DOHH2 (cell line): ENCODE data around the gene SLC38A3.
"Not testable (repeated sequence)": the region's sequence is repeated elsewhere in the genome, so short reads cannot be mapped to it uniquely, and the experiment has no call there.

ENCODE experiments used
- H3F3A ChIP-seq: fragments of 200-600 bp; sonication (generic), shearing (Covaris generic); 2 replicates; pipeline ENCODE4 v1.6.0; 2016; ENCODE audit warnings: antibody characterized with exemption, mild to moderate bottlenecking; ENCODE audit not compliant: control insufficient read depth, insufficient read depth
- H3K27ac ChIP-seq: fragments of 200-600 bp; sonication (generic); 2 replicates; pipeline ENCODE4 v1.5.1; 2014; ENCODE audit warnings: low read depth, mild to moderate bottlenecking, low read length, moderate library complexity
- H3K27me3 ChIP-seq: fragments of 200-600 bp; sonication (generic); 2 replicates; pipeline ENCODE4 v1.6.1; 2014; ENCODE audit warnings: mild to moderate bottlenecking, low read length, mixed read lengths; ENCODE audit not compliant: control insufficient read depth
- H3K36me3 ChIP-seq: fragments of 200-600 bp; sonication (generic); 2 replicates; pipeline ENCODE4 v1.6.1; 2014; ENCODE audit warnings: mild to moderate bottlenecking, low read length, moderate library complexity, mixed read lengths; ENCODE audit not compliant: control insufficient read depth
- H3K4me1 ChIP-seq: fragments of 200-600 bp; sonication (generic); 2 replicates; pipeline ENCODE4 v1.6.1; 2014; ENCODE audit warnings: mild to moderate bottlenecking, low read length, mixed read lengths; ENCODE audit not compliant: control insufficient read depth
- H3K4me2 ChIP-seq: fragments of 200-600 bp; sonication (generic); 2 replicates; pipeline ENCODE4 v1.6.0; 2014; ENCODE audit warnings: mild to moderate bottlenecking, low read length, moderate library complexity
- H3K4me3 ChIP-seq: fragments of 200-600 bp; sonication (generic); 2 replicates; pipeline ENCODE4 v1.5.1; 2014; ENCODE audit warnings: mild to moderate bottlenecking, low read length, mixed read lengths
- H3K79me2 ChIP-seq: fragments of 200-600 bp; sonication (generic); 2 replicates; pipeline ENCODE4 v1.6.1; 2014; ENCODE audit warnings: mild to moderate bottlenecking, low read length, mixed read lengths; ENCODE audit not compliant: control insufficient read depth
- H3K9me2 ChIP-seq: fragments of 200-600 bp; sonication (generic); replicated peaks from 2 replicates; pipeline ENCODE4 v1.6.1; 2014; ENCODE audit warnings: mild to moderate bottlenecking, low read length, mixed read lengths; ENCODE audit not compliant: control insufficient read depth
- H3K9me3 ChIP-seq: fragments of 200-600 bp; sonication (generic); 2 replicates; pipeline ENCODE4 v1.6.1; 2014; ENCODE audit warnings: antibody characterized with exemption, low read length, mixed read lengths; ENCODE audit not compliant: control insufficient read depth, insufficient read depth
- H4K20me1 ChIP-seq: fragments of 200-600 bp; sonication (generic); 2 replicates; pipeline ENCODE4 v1.6.0; 2014; ENCODE audit warnings: low read depth, mild to moderate bottlenecking, antibody characterized with exemption, low read length, moderate library complexity; ENCODE audit not compliant: control insufficient read depth, insufficient read depth
- EZH2phosphoT487 ChIP-seq: fragments of 200-600 bp; sonication (generic); IDR thresholded peaks from 2 replicates; pipeline ENCODE4 v1.6.1; 2017; ENCODE audit warnings: borderline replicate concordance, mild to moderate bottlenecking, antibody characterized with exemption, low read length, moderate library complexity, mixed read lengths
- TF ChIP-seq, protein P1 (sequence below): fragments of 200-600 bp; sonication (generic); IDR thresholded peaks from one replicate; pipeline ENCODE4 v1.5.1; 2014; ENCODE audit warnings: antibody characterized with exemption, mild to moderate bottlenecking, low read depth, low read length; ENCODE audit not compliant: poor library complexity, severe bottlenecking

The SLC38A3 gene

GRCh38 chr3:50226888-50227389 is 21.9 kb downstream of the SLC38A3 start:
- TF ChIP-seq, protein P1, sequence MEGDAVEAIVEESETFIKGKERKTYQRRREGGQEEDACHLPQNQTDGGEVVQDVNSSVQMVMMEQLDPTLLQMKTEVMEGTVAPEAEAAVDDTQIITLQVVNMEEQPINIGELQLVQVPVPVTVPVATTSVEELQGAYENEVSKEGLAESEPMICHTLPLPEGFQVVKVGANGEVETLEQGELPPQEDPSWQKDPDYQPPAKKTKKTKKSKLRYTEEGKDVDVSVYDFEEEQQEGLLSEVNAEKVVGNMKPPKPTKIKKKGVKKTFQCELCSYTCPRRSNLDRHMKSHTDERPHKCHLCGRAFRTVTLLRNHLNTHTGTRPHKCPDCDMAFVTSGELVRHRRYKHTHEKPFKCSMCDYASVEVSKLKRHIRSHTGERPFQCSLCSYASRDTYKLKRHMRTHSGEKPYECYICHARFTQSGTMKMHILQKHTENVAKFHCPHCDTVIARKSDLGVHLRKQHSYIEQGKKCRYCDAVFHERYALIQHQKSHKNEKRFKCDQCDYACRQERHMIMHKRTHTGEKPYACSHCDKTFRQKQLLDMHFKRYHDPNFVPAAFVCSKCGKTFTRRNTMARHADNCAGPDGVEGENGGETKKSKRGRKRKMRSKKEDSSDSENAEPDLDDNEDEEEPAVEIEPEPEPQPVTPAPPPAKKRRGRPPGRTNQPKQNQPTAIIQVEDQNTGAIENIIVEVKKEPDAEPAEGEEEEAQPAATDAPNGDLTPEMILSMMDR = no peak
- no peak for TF ChIP-seq EZH2phosphoT487
- Histone ChIP-seq H3K27me3 (peaks cover 2% of the 10 kb centered on the region; the same call in 1 of the 2 replicates), H3K27ac (peak overlapping the region; percentile 71), H3K79me2 (peaks cover 18% of the 10 kb centered on the region), H4K20me1 (no peaks in the 10 kb centered on the region), H3K4me1 (peaks cover 46% of the 10 kb centered on the region), H3K4me3 (peak overlapping the region; percentile 71), H3K9me3 (no peaks in the 10 kb centered on the region), H3F3A (no peaks in the 10 kb centered on the region; the same call in 1 of the 2 replicates), H3K9me2 (no peaks in the 10 kb centered on the region), H3K36me3 (no peaks in the 10 kb centered on the region; the same call in 1 of the 2 replicates), H3K4me2 (peak overlapping the region; percentile 100)

- Histone ChIP-seq H3K79me2 (peaks cover 18% of the 10 kb centered on the region), H3K4me3 (peak overlapping the region; percentile 71), H4K20me1 (no peaks in the 10 kb centered on the region), H3K36me3 (no peaks in the 10 kb centered on the region; the same call in 1 of the 2 replicates), H3K27me3 (peaks cover 2% of the 10 kb centered on the region; the same call in 1 of the 2 replicates), H3K4me1 (peaks cover 46% of the 10 kb centered on the region), H3K4me2 (peak overlapping the region; percentile 100), H3K9me3 (no peaks in the 10 kb centered on the region), H3K9me2 (no peaks in the 10 kb centered on the region), H3F3A (no peaks in the 10 kb centered on the region; the same call in 1 of the 2 replicates), H3K27ac (peak overlapping the region; percentile 71)
- no peak for TF ChIP-seq EZH2phosphoT487
- TF ChIP-seq, protein P1 = peak; percentile 75
Observed at GRCh38 chr3:50227390-50228183, 22.5 kb downstream of the SLC38A3 start.

- peak overlapping the region; percentile 100 for H3K4me2 ChIP-seq
- not testable (repeated sequence) for H3K9me2 ChIP-seq, H3K9me3 ChIP-seq, H3K27me3 ChIP-seq, H3K36me3 ChIP-seq, H3F3A ChIP-seq, H4K20me1 ChIP-seq
- peaks cover 46% of the 10 kb centered on the region for H3K4me1 ChIP-seq
- H3K4me3 ChIP-seq = peak overlapping the region; percentile 71
- peaks cover 18% of the 10 kb centered on the region for H3K79me2 ChIP-seq
- H3K27ac ChIP-seq = peak overlapping the region; percentile 39
Observed at GRCh38 chr3:50228184-50228763, 23.2 kb downstream of the SLC38A3 start.

DNA sequence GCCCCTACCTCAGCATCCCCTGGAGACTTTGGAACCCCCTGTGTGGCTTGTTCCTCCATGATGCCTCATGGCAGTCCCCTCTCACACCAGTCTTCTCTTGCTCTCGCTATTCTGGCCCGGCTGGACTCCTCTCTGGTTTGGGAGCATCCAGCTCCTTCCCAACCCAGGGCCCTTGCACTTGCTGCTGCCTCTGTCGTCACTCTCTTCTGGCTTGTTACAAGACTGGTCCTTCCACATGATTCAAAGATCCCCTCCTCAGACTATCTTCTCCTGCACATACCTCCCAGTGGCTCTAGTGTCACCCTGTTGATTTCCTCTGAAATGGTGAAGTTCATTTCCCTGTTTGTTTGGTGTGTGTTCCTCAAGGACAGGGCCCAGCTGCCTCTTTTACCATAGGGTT is 24.4 kb downstream of the SLC38A3 start:
- TF ChIP-seq EZH2phosphoT487 = no peak
- Histone ChIP-seq H3F3A (no peaks in the 10 kb centered on the region; the same call in 1 of the 2 replicates), H3K79me2 (peaks cover 18% of the 10 kb centered on the region), H3K4me3 (peak overlapping the region; percentile 36), H3K9me3 (no peaks in the 10 kb centered on the region), H3K27me3 (peaks cover 2% of the 10 kb centered on the region; the same call in 1 of the 2 replicates), H3K36me3 (no peaks in the 10 kb centered on the region; the same call in 1 of the 2 replicates), H3K9me2 (no peaks in the 10 kb centered on the region), H3K4me1 (peaks cover 46% of the 10 kb centered on the region), H3K27ac (no peak overlapping the region; the same call in 1 of the 2 replicates), H4K20me1 (no peaks in the 10 kb centered on the region), H3K4me2 (peak overlapping the region; percentile 100)
